GM19025 (cell line): Measurements from ENCODE around the gene ABCA7.
"Not testable (repeated sequence)": the region's sequence is repeated elsewhere in the genome, so short reads cannot be mapped to it uniquely, and the experiment has no call there.

ENCODE experiments used
- ATAC-seq: cut with Tn5 transposase; IDR thresholded peaks from one replicate; pipeline ENCODE4 v1.9.1; 2021; ENCODE audit warnings: mild to moderate bottlenecking, low read depth, moderate library complexity; ENCODE audit not compliant: unreplicated experiment

ABCA7 gene

GRCh38 chr19:1113030-1113985, 73.4 kb downstream of the ABCA7 start:
- ATAC-seq = no peak

DNA sequence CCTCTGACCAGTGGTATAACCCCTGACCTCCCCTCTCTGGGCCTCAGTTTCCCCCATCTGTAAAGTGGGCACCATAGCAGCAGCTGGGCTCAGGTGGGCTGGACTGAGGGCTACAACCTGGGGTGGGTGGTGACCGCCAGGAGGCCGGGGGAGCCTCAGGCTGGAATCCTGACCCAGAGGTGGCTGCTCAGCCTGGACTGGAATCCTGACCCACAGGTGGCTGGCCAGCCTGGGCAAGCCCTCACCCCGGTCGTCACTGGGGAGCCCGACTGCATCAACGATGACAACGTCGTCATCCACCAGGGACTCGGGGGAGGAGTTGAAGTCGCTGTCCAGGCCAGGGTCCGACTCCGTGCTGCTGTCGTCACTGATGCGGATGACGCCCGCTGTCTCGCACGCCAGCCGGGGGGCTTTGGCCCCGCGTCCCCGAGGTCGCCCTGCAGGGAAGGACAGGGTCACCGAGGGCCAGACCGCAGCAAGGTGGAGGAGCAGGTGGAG, 74.1 kb downstream of the ABCA7 start:
- no peak for ATAC-seq

GRCh38 chr19:1114728-1115127, 74.8 kb downstream of the ABCA7 start:
- not testable (repeated sequence) for ATAC-seq
